ENCODE results near the gene PRDM16.

GRCh38 chr1:3293563-3294080, 224.6 kb downstream of the PRDM16 start:
- TF ChIP-seq CTCF (conservative IDR thresholded peaks at IDR 0.05) (no peak), ZFX (IDR thresholded peaks at IDR 0.05) (no peak)

All from C4-2B (cell line).